Fibroblast of skin of left quadriceps (primary cell): ENCODE measurements around the gene B4GAT1.

Source experiments
- DNase-seq, 2 experiments: peaks; one replicate each; pipeline ENCODE4 v3.0.0-alpha.2; 2013; ENCODE audit warnings: low read depth in 2 of 2

B4GAT1 gene

GRCh38 chr11:66336234-66337102 is 11.0 kb downstream of the B4GAT1 start, which contains the start of gene RIN1:
Gene RIN1 (minus strand): TSS chr11:66336434. CDS start chr11:66336402, 32 bp downstream.
- DNase-seq: no peak

- DNase-seq: no peak
Measured at GRCh38 chr11:66335531-66336233, 11.7 kb downstream of the B4GAT1 start.

GRCh38 chr11:66334605-66335442 is 12.6 kb downstream of the B4GAT1 start:
- DNase-seq: no peak

- DNase-seq: no peak
Measured at GRCh38 chr11:66333896-66334604, 13.4 kb downstream of the B4GAT1 start.

GRCh38 chr11:66333220-66333877 is 14.1 kb downstream of the B4GAT1 start:
- no peak for DNase-seq

GRCh38 chr11:66332371-66333219 is 14.8 kb downstream of the B4GAT1 start:
- no peak for DNase-seq

- no peak for DNase-seq
Measured at GRCh38 chr11:66331542-66332370, 15.7 kb downstream of the B4GAT1 start.

- no peak for DNase-seq
Measured at GRCh38 chr11:66330931-66331330, 16.5 kb downstream of the B4GAT1 start.

GRCh38 chr11:66329165-66329673 is 18.2 kb downstream of the B4GAT1 start:
- no peak for DNase-seq

GRCh38 chr11:66328302-66329144 is 18.9 kb downstream of the B4GAT1 start:
- no peak for DNase-seq

- DNase-seq: no peak
Measured at GRCh38 chr11:66328031-66328301, 19.5 kb downstream of the B4GAT1 start.

- no peak for DNase-seq
Measured at GRCh38 chr11:66327171-66328030, 20.0 kb downstream of the B4GAT1 start.

GRCh38 chr11:66326261-66327111 is 20.9 kb downstream of the B4GAT1 start:
- no peak for DNase-seq

- no peak for DNase-seq
Measured at GRCh38 chr11:66325263-66325671, 22.2 kb downstream of the B4GAT1 start.

GRCh38 chr11:66324664-66325063 is 22.8 kb downstream of the B4GAT1 start:
- no peak for DNase-seq

- DNase-seq: no peak
Measured at GRCh38 chr11:66323684-66324083, 23.7 kb downstream of the B4GAT1 start.
